ENCODE data around the gene ATG9B.

ATG9B gene

GRCh38 chr7:151006590-151007300 lies 17.5 kb downstream of the ATG9B start:
- no peak for TF ChIP-seq EZH2 (optimal IDR thresholded peaks at IDR 0.05; ENCODE audit: low read depth, low read length)
- no peak for TF ChIP-seq CTCF (IDR thresholded peaks at IDR 0.05; ENCODE audit: low read length)
- no peak for TF ChIP-seq EZH2phosphoT487 (IDR thresholded peaks at IDR 0.05; ENCODE audit: low read length)
- Histone ChIP-seq H3F3A (ENCODE audit: insufficient read depth, low read length) (no peaks in the 10 kb centered on the region), H3K4me3 (ENCODE audit: low read length) (no peak overlapping the region), H3K27me3 (replicated peaks; ENCODE audit: insufficient read depth, low read length) (peaks cover 2% of the 10 kb centered on the region; the same call in 1 of the 2 replicates), H3K4me2 (ENCODE audit: low read depth, low read length) (no peak overlapping the region), H3K9me2 (replicated peaks; ENCODE audit: insufficient read depth, low read length) (no peaks in the 10 kb centered on the region), H3K9ac (ENCODE audit: low read length) (no peak overlapping the region), H3K9me3 (replicated peaks; ENCODE audit: insufficient read depth, low read length) (no peaks in the 10 kb centered on the region), H3K79me2 (ENCODE audit: low read length) (no peaks in the 10 kb centered on the region), H2AFZ (ENCODE audit: low read length) (no peak overlapping the region), H3K4me1 (ENCODE audit: low read length) (no peaks in the 10 kb centered on the region), H3K36me3 (replicated peaks; ENCODE audit: insufficient read depth, low read length) (no peaks in the 10 kb centered on the region), H3K27ac (ENCODE audit: low read length) (no peak overlapping the region), H4K20me1 (ENCODE audit: insufficient read depth, low read length) (no peaks in the 10 kb centered on the region)
- no peak for DNase-seq

- no peaks in the 10 kb centered on the region for H3K36me3 ChIP-seq (replicated peaks; ENCODE audit: insufficient read depth, low read length)
- no peaks in the 10 kb centered on the region for H3K9me3 ChIP-seq (replicated peaks; ENCODE audit: insufficient read depth, low read length)
- DNase-seq: no peak
- no peaks in the 10 kb centered on the region for H3K9me2 ChIP-seq (replicated peaks; ENCODE audit: insufficient read depth, low read length)
- H3K27ac ChIP-seq (ENCODE audit: low read length): no peak overlapping the region
- H3K79me2 ChIP-seq (ENCODE audit: low read length): no peaks in the 10 kb centered on the region
- H3K4me3 ChIP-seq (ENCODE audit: low read length): no peak overlapping the region
- TF ChIP-seq CTCF (IDR thresholded peaks at IDR 0.05; ENCODE audit: low read length): no peak
- no peaks in the 10 kb centered on the region for H3K27me3 ChIP-seq (replicated peaks; ENCODE audit: insufficient read depth, low read length)
- no peaks in the 10 kb centered on the region for H4K20me1 ChIP-seq (ENCODE audit: insufficient read depth, low read length)
- no peaks in the 10 kb centered on the region for H3F3A ChIP-seq (ENCODE audit: insufficient read depth, low read length)
- no peak overlapping the region for H3K9ac ChIP-seq (ENCODE audit: low read length)
- no peak overlapping the region for H3K4me2 ChIP-seq (ENCODE audit: low read depth, low read length)
- no peaks in the 10 kb centered on the region for H3K4me1 ChIP-seq (ENCODE audit: low read length)
- no peak overlapping the region for H2AFZ ChIP-seq (ENCODE audit: low read length)
Measured at GRCh38 chr7:151005566-151005965, 18.7 kb downstream of the ATG9B start.

- TF ChIP-seq EZH2phosphoT487 (IDR thresholded peaks at IDR 0.05; ENCODE audit: low read length) (no peak), CTCF (IDR thresholded peaks at IDR 0.05; ENCODE audit: low read length) (no peak), EZH2 (optimal IDR thresholded peaks at IDR 0.05; ENCODE audit: low read depth, low read length) (no peak)
- DNase-seq: no peak
- no peaks in the 10 kb centered on the region for H3K9me2 ChIP-seq (replicated peaks; ENCODE audit: insufficient read depth, low read length)
- H3K27me3 ChIP-seq (replicated peaks; ENCODE audit: insufficient read depth, low read length): 0 out of 2 replicates have a peak, but pooled peaks cover 3% of the 10 kb centered on the region
- no peak overlapping the region for H3K4me2 ChIP-seq (ENCODE audit: low read depth, low read length)
- H3K4me1 ChIP-seq (ENCODE audit: low read length): no peaks in the 10 kb centered on the region
- H2AFZ ChIP-seq (ENCODE audit: low read length): no peak overlapping the region
- H3K27ac ChIP-seq (ENCODE audit: low read length): no peak overlapping the region
- H3K4me3 ChIP-seq (ENCODE audit: low read length): no peak overlapping the region
- H3K9ac ChIP-seq (ENCODE audit: low read length): no peak overlapping the region
- H3F3A ChIP-seq (ENCODE audit: insufficient read depth, low read length): no peaks in the 10 kb centered on the region
- no peaks in the 10 kb centered on the region for H3K36me3 ChIP-seq (replicated peaks; ENCODE audit: insufficient read depth, low read length)
- H3K9me3 ChIP-seq (replicated peaks; ENCODE audit: insufficient read depth, low read length): no peaks in the 10 kb centered on the region
- no peaks in the 10 kb centered on the region for H4K20me1 ChIP-seq (ENCODE audit: insufficient read depth, low read length)
- H3K79me2 ChIP-seq (ENCODE audit: low read length): no peaks in the 10 kb centered on the region
Measured at GRCh38 chr7:151003572-151003971, 20.7 kb downstream of the ATG9B start.

Data from MM.1S (cell line).